HG03064 (cell line): Measurements from ENCODE around the gene OR52A5.

Experiments used
- ATAC-seq: cut with Tn5 transposase; IDR thresholded peaks from one replicate; pipeline ENCODE4 v1.9.1; 2021; ENCODE audit warnings: low read depth; ENCODE audit not compliant: unreplicated experiment

The OR52A5 gene

DNA sequence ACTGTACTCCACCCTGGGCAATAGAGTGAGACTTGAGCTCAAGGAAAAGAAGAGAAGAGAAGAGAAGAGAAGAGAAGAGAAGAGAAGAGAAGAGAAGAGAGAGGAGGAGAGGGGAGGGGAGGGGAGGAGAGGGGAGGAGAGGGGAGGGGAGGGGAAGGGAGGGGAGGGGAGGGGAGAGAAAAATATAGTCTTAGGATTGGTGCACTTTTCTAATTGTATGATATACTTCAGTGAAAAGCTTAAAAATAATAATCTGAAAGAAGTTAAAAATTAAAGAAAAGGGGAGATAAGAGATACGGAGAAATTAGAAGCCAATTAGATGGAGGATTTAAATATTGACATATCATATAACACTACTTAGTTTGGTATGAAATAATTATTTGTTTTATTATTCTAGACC lies 19.3 kb downstream of the OR52A5 start:
- ATAC-seq, result no peak

GRCh38 chr11:5117588-5117987 lies 20.6 kb downstream of the OR52A5 start:
- no peak for ATAC-seq

DNA sequence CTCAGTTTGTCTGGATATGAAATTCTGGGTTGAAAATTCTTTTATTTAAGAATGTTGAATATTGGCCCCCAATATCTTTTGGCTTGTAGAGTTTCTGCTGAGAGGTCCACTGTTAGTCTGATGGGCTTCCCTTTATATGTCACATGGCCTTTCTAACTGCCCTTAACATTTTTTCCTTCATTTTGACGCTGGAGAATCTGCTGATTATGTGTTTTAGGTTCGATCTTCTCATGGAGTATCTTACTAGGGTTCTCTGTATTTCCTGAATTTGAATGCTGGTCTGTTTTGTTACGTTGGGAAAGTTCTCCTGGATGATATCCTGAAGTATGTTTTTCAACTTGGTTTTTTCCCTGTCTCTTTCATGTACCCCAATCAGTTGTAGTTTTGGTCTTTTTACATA lies 22.8 kb downstream of the OR52A5 start:
- ATAC-seq, result no peak

GRCh38 chr11:5107285-5107684 lies 30.9 kb downstream of the OR52A5 start:
- ATAC-seq, result no peak

DNA sequence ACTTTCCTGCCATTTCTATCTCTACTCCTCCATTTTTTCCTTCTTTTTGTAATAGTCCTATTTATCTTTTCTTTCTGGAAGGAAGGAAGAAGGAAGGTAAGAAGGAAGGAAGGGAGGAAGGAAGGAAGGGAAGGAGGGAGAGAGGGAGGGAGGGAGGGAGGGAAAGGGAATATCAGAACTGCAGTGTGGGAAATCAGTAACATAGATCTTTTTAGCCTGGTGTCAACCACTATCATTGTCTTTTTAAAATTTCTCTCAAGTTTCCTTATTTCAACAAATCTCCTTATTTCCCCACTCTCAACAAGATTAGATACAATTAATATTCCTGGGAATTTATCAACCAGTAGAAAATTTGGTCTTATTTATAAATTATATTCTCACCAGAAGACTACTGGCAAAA lies 35.1 kb downstream of the OR52A5 start:
- ATAC-seq, result no peak

DNA sequence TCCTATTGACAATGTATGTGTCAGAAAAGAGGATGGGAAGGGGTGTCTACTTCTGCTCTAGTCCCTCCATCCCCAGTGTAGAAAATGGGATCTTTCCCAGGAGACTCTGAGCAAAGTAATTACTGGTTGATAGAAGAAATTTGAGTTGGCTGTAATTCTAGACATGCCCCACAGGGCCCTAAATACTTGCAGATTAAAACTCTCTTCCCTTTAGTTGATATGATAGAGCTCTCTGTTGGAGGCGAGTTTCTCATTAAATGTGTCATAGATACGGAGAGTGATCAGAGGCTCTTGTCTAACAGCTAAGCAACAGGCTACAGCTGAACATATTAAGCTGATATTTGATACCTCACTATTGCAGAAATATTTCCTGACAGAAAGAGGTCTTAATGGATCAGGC lies 35.9 kb downstream of the OR52A5 start:
- no peak for ATAC-seq

GRCh38 chr11:5096011-5096410 lies 42.1 kb downstream of the OR52A5 start:
- ATAC-seq, result no peak

DNA sequence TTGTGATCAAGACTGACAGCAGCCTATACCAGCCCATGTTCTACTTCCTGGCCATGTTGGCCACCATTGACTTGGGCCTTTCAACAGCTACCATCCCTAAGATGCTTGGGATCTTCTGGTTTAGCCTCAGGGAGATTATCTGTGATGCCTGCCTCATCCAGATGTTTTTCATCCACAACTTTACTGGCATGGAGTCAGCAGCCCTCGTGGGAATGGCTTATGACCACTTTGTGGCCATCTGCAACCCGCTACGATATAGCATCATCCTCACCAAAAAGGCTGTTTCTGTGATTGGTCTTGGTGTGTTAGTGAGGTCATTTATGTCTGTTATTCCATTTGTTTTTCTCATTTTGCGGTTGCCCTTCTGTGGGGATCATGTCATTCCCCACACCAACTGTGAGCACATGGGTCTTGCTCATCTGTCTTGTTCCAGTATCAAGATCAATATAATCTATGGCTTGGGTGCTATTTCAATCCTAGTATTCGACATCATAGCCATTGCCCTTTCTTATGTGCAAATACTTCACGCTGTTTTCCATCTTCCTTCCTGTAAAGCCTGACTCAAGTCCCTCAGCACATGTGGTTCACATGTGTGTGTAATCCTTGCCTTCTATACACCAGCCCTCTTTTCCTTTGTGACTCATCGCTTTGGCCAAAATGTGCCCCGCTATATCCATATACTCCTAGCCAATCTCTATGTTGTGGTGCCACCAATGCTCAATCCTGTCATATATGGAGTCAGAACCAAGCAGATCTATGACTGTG lies 45.2 kb downstream of the OR52A5 start:
- no peak for ATAC-seq

GRCh38 chr11:5090668-5091067 lies 47.5 kb downstream of the OR52A5 start:
- no peak for ATAC-seq

GRCh38 chr11:5088556-5088955 lies 49.6 kb downstream of the OR52A5 start:
- no peak for ATAC-seq

DNA sequence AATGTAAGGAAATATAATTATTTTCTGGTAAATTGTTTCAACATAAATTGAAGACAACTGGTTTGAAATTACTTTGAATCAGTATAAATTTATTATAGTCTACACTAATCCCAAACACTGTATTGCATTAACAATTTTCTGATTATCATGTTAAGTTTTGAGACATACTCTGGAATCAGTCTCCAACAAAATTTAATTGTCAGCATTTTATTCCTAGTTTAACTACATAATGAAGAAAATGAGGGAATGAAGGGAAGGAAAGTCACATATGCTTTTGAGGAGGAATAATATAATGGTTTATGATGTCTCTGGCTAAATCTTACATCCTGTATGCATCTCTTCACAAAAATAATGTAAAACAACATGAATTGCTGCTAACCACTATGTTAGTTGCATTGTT lies 54.6 kb downstream of the OR52A5 start:
- ATAC-seq, result no peak

DNA sequence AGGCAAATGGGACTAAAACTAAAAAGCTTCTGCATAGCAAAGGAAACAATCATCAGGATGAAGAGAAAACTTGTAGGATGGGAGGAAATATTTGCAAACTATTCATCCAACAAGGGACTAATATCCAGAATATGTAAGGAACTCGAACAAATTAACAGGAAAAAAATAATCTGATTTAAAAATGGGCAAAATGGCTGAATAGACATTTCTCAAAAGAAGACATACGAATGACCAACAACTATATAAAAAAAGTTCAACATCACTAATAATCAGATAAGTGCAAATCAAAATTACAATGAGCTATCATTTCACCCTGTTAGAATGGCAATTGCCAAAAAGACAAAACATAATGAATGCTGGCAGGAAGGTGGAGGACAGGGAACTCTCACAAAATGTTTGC lies 56.8 kb downstream of the OR52A5 start:
- no peak for ATAC-seq
